ENCODE data around the gene MICAL3.

- TF ChIP-seq EP300 (IDR thresholded peaks at IDR 0.05) (no peak), POLR2AphosphoS5 (IDR thresholded peaks at IDR 0.05) (no peak), CTCF (IDR thresholded peaks at IDR 0.05) (no peak)
Measured at GRCh38 chr22:17941471-17942406, 82.6 kb downstream of the MICAL3 start.

Data from suprapubic skin (tissue), 4 donors.